K562 (cell line): ENCODE measurements around the gene HOXB1. TPM values are rescaled to one million over a fixed set of nuclear protein-coding genes. Genes with fewer than 3 reads are reported as not detected.

ENCODE experiments used
- ARID1B ChIP-seq: fragments of 450-650 bp; IDR thresholded peaks from 2 replicates; pipeline ENCODE4 v1.6.1; 2016; ENCODE audit warnings: antibody characterized with exemption, mild to moderate bottlenecking, inconsistent platforms
- CBFA2T3 ChIP-seq: fragments of 450-650 bp; IDR thresholded peaks from 2 replicates; pipeline ENCODE4 v1.6.1; 2017
- CHD2 ChIP-seq: IDR thresholded peaks from 2 replicates; pipeline ENCODE4 v1.6.1; 2011; ENCODE audit warnings: low read depth, low read length
- GATAD2A ChIP-seq: fragments of 450-650 bp; IDR thresholded peaks from 2 replicates; pipeline ENCODE4 v1.6.1; 2017
- KDM1A ChIP-seq, 2 experiments: fragments of 450-650 bp; IDR thresholded peaks; 2 replicates each; pipeline ENCODE4 v1.6.1; 2016; ENCODE audit warnings: mild to moderate bottlenecking in 2 of 2
- LEF1 ChIP-seq: fragments of 450-650 bp; IDR thresholded peaks from 2 replicates; pipeline ENCODE4 v1.6.1; 2016; ENCODE audit warnings: mild to moderate bottlenecking
- NRF1 ChIP-seq, 2 experiments: fragments of 450-650 bp; IDR thresholded peaks in 1 of 2; conservative IDR thresholded peaks in 1 of 2; 2 replicates each; pipeline ENCODE4 v1.6.1; 2014; ENCODE audit warnings: mild to moderate bottlenecking in 2 of 2
- PHB ChIP-seq: fragments of 250-450 bp; sonication (Bioruptor Pico); IDR thresholded peaks from 2 replicates; pipeline ENCODE4 v1.5.0; 2021
- POU5F1 ChIP-seq: fragments of 150-350 bp; IDR thresholded peaks from 2 replicates; pipeline ENCODE4 v1.6.1; 2014; ENCODE audit warnings: borderline replicate concordance, low read length, low read depth, mild to moderate bottlenecking; ENCODE audit not compliant: partially characterized antibody
- PTRF ChIP-seq: fragments of 450-650 bp; IDR thresholded peaks from 2 replicates; pipeline ENCODE4 v1.6.1; 2016; ENCODE audit warnings: mild to moderate bottlenecking, missing genetic modification characterization, missing compliant biosample characterization
- RFX1 ChIP-seq: fragments of 450-650 bp; IDR thresholded peaks from 2 replicates; pipeline ENCODE4 v1.6.1; 2016; ENCODE audit warnings: mild to moderate bottlenecking, moderate library complexity
- SETDB1 ChIP-seq: IDR thresholded peaks from one replicate; pipeline ENCODE4 v1.6.1; 2012; ENCODE audit warnings: low read length, control low read depth, inconsistent platforms
- TAL1 ChIP-seq: fragments of 450-650 bp; IDR thresholded peaks from 2 replicates; pipeline ENCODE4 v1.6.1; 2016; ENCODE audit warnings: mild to moderate bottlenecking
- TRIM24 ChIP-seq, 2 experiments: fragments of 450-650 bp; IDR thresholded peaks; 2 replicates each; pipeline ENCODE4 v1.6.1; 2016
- XRCC3 ChIP-seq: fragments of 450-650 bp; IDR thresholded peaks from 2 replicates; pipeline ENCODE4 v1.6.1; 2017; ENCODE audit warnings: mild to moderate bottlenecking, moderate library complexity
- ZNF431 ChIP-seq: sonication (generic); formaldehyde crosslinking; IDR thresholded peaks from 2 replicates; pipeline ENCODE4 v1.8.0; 2022; ENCODE audit warnings: mild to moderate bottlenecking, missing genetic modification reagents
- polyA plus RNA-seq, 8 experiments: library from polyadenylated mRNA; depleted of rRNA in 4 of 8; stranded (reverse) in 5 of 8; unstranded in 3 of 8; fragments of >200 nt; fragmentation: Nextera tagmentation in 2 of 8; fragmentation: Illumina TruSeq in 1 of 8; extraction: Ambion mirVana in 2 of 8; extraction: Trizol in 1 of 8; gene quantifications; 2 replicates each; pipeline versions ENCODE4 v1.2.1 to v1.2.3, GENCODE V29; 2011 to 2014; ENCODE audit warnings: inconsistent platforms in 1 of 8, missing spikeins in 1 of 8
- total RNA-seq, 7 experiments: library from RNA; depleted of rRNA in 6 of 7; stranded (reverse); fragments of >200 nt in 6 of 7; fragmentation: Illumina TruSeq in 2 of 7; extraction: Trizol in 2 of 7; gene quantifications; 2 replicates each; pipeline versions ENCODE4 v1.2.1 to v1.2.3, GENCODE V29; 2011 to 2021; ENCODE audit warnings: low replicate concordance in 1 of 7
- TF ChIP-seq, protein P1 (sequence below): fragments of 250-450 bp; sonication (Bioruptor Pico); IDR thresholded peaks from 2 replicates; pipeline ENCODE4 v1.5.1; 2021; ENCODE audit warnings: mild to moderate bottlenecking
- TF ChIP-seq, protein P2 (sequence below): fragments of 250-450 bp; sonication (Bioruptor Pico); IDR thresholded peaks from 2 replicates; pipeline ENCODE4 v1.8.0; 2021; ENCODE audit warnings: borderline replicate concordance, mild to moderate bottlenecking, moderate library complexity; ENCODE audit not compliant: poor library complexity, severe bottlenecking
- TF ChIP-seq, protein P3 (sequence below): fragments of 250-450 bp; sonication (Bioruptor Pico); IDR thresholded peaks from 2 replicates; pipeline ENCODE4 v1.5.0; 2020; ENCODE audit warnings: mild to moderate bottlenecking
- TF ChIP-seq, protein P4 (sequence below): sonication (generic); formaldehyde crosslinking; IDR thresholded peaks from 2 replicates; pipeline ENCODE4 v1.8.1; 2023; ENCODE audit warnings: mild to moderate bottlenecking, missing genetic modification reagents
- TF ChIP-seq, protein P5 (sequence below), 2 experiments: fragments of 450-650 bp in 1 of 2; IDR thresholded peaks; 2 replicates each; pipeline ENCODE4 v1.6.1; 2011 to 2017; ENCODE audit warnings: low read depth in 2 of 2, antibody characterized with exemption in 1 of 2, borderline replicate concordance in 1 of 2, low read length in 1 of 2, mild to moderate bottlenecking in 1 of 2, mixed read lengths in 1 of 2; ENCODE audit not compliant: control insufficient read depth in 1 of 2
- TF ChIP-seq, protein P6 (sequence below): fragments of 250-450 bp; sonication (Bioruptor Pico); IDR thresholded peaks from 2 replicates; pipeline ENCODE4 v1.6.1; 2021; ENCODE audit warnings: mild to moderate bottlenecking

The HOXB1 gene
- total and polyA plus RNA-seq, 9 of the 15 experiments (the other 6 are each of a cell fraction or from before 2014, with no cell fraction given): 0.04 TPM; not detected in 8

DNA sequence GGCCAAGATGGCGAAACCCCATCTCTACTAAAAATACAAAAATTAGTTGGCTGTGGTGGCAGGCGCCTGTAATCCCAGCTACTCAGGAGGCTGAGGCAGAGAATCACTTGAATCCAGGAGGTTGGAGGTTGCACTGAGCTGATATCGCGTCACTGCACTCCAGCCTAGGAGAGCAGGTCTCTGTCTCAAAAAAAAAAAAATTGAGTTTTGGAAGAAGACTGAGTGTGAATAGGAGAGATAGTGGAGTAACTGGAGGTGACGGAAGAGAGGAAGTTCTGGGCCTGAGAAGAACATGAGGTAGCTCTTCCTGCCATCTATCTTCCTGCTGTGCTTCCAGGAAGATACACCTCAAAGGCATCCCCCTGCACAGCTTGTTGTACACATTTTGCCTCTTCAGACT is 11.4 kb downstream of the HOXB1 start (continued):
- TF ChIP-seq TRIM24 (IDR thresholded peaks at IDR 0.05): peak in 1 of 2 experiments; percentile 25; a peak in 2 of 4 replicates
- TF ChIP-seq GATAD2A: 0 out of 2 replicates have a peak, but pooled peaks have one; percentile 36
- TF ChIP-seq ARID1B: peak; percentile 78
- no peak for TF ChIP-seq NRF1 (conservative IDR thresholded peaks at IDR 0.05 in 1 of 2, IDR thresholded peaks at IDR 0.05 in 1 of 2)
- peak; percentile 63; the same call in 1 of the 2 replicates for TF ChIP-seq TAL1
- TF ChIP-seq, protein P1, sequence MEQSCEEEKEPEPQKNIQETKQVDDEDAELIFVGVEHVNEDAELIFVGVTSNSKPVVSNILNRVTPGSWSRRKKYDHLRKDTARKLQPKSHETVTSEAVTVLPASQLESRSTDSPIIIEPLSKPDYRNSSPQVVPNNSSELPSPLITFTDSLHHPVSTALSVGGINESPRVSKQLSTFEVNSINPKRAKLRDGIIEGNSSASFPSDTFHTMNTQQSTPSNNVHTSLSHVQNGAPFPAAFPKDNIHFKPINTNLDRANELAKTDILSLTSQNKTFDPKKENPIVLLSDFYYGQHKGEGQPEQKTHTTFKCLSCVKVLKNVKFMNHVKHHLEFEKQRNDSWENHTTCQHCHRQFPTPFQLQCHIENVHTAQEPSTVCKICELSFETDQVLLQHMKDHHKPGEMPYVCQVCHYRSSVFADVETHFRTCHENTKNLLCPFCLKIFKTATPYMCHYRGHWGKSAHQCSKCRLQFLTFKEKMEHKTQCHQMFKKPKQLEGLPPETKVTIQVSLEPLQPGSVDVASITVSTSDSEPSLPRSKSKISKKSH (CRISPR knock-in tag): no peak
- no peak for TF ChIP-seq LEF1
- TF ChIP-seq PTRF (tag): no peak
- TF ChIP-seq POU5F1: no peak
- peak in 1 of 2 experiments; percentile 25; a peak in 1 of 4 replicates for TF ChIP-seq KDM1A (IDR thresholded peaks at IDR 0.05)
- no peak for TF ChIP-seq RFX1
- TF ChIP-seq, protein P2, sequence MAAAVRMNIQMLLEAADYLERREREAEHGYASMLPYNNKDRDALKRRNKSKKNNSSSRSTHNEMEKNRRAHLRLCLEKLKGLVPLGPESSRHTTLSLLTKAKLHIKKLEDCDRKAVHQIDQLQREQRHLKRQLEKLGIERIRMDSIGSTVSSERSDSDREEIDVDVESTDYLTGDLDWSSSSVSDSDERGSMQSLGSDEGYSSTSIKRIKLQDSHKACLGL: no peak
- TF ChIP-seq, protein P3, sequence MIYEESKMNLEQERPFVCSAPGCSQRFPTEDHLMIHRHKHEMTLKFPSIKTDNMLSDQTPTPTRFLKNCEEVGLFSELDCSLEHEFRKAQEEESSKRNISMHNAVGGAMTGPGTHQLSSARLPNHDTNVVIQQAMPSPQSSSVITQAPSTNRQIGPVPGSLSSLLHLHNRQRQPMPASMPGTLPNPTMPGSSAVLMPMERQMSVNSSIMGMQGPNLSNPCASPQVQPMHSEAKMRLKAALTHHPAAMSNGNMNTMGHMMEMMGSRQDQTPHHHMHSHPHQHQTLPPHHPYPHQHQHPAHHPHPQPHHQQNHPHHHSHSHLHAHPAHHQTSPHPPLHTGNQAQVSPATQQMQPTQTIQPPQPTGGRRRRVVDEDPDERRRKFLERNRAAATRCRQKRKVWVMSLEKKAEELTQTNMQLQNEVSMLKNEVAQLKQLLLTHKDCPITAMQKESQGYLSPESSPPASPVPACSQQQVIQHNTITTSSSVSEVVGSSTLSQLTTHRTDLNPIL (CRISPR knock-in tag): no peak
- TF ChIP-seq, protein P4, sequence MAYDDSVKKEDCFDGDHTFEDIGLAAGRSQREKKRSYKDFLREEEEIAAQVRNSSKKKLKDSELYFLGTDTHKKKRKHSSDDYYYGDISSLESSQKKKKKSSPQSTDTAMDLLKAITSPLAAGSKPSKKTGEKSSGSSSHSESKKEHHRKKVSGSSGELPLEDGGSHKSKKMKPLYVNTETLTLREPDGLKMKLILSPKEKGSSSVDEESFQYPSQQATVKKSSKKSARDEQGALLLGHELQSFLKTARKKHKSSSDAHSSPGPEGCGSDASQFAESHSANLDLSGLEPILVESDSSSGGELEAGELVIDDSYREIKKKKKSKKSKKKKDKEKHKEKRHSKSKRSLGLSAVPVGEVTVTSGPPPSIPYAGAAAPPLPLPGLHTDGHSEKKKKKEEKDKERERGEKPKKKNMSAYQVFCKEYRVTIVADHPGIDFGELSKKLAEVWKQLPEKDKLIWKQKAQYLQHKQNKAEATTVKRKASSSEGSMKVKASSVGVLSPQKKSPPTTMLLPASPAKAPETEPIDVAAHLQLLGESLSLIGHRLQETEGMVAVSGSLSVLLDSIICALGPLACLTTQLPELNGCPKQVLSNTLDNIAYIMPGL: no peak
- TF ChIP-seq CBFA2T3: peak; percentile 90
- TF ChIP-seq SETDB1: no peak
- TF ChIP-seq CHD2: no peak
- TF ChIP-seq, protein P5, sequence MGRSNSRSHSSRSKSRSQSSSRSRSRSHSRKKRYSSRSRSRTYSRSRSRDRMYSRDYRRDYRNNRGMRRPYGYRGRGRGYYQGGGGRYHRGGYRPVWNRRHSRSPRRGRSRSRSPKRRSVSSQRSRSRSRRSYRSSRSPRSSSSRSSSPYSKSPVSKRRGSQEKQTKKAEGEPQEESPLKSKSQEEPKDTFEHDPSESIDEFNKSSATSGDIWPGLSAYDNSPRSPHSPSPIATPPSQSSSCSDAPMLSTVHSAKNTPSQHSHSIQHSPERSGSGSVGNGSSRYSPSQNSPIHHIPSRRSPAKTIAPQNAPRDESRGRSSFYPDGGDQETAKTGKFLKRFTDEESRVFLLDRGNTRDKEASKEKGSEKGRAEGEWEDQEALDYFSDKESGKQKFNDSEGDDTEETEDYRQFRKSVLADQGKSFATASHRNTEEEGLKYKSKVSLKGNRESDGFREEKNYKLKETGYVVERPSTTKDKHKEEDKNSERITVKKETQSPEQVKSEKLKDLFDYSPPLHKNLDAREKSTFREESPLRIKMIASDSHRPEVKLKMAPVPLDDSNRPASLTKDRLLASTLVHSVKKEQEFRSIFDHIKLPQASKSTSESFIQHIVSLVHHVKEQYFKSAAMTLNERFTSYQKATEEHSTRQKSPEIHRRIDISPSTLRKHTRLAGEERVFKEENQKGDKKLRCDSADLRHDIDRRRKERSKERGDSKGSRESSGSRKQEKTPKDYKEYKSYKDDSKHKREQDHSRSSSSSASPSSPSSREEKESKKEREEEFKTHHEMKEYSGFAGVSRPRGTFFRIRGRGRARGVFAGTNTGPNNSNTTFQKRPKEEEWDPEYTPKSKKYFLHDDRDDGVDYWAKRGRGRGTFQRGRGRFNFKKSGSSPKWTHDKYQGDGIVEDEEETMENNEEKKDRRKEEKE (IDR thresholded peaks at IDR 0.05; ENCODE audit: borderline replicate concordance in 1 of 2, control insufficient read depth in 1 of 2, low read depth in 2 of 2, low read length in 1 of 2): no peak
- no peak for TF ChIP-seq ZNF431 (CRISPR knock-in tag)
- TF ChIP-seq XRCC3: no peak
- TF ChIP-seq PHB (CRISPR knock-in tag): no peak
- TF ChIP-seq, protein P6, sequence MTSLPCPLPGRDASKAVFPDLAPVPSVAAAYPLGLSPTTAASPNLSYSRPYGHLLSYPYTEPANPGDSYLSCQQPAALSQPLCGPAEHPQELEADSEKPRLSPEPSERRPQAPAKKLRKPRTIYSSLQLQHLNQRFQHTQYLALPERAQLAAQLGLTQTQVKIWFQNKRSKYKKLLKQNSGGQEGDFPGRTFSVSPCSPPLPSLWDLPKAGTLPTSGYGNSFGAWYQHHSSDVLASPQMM (CRISPR knock-in tag): no peak
